ENCODE measurements around the gene FOXP2.

DNA sequence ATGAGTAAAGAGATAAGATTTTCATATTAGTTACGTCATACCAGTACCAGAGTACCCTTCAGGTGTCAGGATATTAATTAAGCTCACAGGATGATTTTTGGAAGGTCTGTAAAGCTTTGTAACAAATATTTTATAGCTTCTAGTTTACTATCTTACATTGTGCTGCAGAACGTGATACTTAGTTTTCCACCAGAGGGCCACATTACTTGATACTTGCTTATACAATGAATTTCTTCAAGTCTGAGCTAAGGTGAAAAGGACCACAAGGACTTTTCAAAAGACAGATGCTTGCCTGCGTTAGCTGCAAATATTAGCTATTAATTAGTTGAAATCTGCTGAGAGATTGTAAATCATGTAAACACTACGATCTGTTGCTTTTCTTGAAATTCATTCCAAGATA lies 12.2 kb downstream of the FOXP2 start:
- TF ChIP-seq, protein P1, sequence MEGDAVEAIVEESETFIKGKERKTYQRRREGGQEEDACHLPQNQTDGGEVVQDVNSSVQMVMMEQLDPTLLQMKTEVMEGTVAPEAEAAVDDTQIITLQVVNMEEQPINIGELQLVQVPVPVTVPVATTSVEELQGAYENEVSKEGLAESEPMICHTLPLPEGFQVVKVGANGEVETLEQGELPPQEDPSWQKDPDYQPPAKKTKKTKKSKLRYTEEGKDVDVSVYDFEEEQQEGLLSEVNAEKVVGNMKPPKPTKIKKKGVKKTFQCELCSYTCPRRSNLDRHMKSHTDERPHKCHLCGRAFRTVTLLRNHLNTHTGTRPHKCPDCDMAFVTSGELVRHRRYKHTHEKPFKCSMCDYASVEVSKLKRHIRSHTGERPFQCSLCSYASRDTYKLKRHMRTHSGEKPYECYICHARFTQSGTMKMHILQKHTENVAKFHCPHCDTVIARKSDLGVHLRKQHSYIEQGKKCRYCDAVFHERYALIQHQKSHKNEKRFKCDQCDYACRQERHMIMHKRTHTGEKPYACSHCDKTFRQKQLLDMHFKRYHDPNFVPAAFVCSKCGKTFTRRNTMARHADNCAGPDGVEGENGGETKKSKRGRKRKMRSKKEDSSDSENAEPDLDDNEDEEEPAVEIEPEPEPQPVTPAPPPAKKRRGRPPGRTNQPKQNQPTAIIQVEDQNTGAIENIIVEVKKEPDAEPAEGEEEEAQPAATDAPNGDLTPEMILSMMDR (tag by site-specific recombination; IDR thresholded peaks at IDR 0.05) = no peak
- TF ChIP-seq ZNF274 (IDR thresholded peaks at IDR 0.05; ENCODE audit: low read length) (no peak), ZNF274 (tag by site-specific recombination; IDR thresholded peaks at IDR 0.05; ENCODE audit: borderline replicate concordance) (no peak), TCF7L2 (IDR thresholded peaks at IDR 0.05; ENCODE audit: borderline replicate concordance, low read depth, low read length) (no peak), ZNF830 (tag by site-specific recombination; IDR thresholded peaks at IDR 0.05; ENCODE audit: low read depth) (no peak), ZNF530 (tag by site-specific recombination; IDR thresholded peaks at IDR 0.05; ENCODE audit: low read depth) (no peak)
- TF ChIP-seq, protein P2, sequence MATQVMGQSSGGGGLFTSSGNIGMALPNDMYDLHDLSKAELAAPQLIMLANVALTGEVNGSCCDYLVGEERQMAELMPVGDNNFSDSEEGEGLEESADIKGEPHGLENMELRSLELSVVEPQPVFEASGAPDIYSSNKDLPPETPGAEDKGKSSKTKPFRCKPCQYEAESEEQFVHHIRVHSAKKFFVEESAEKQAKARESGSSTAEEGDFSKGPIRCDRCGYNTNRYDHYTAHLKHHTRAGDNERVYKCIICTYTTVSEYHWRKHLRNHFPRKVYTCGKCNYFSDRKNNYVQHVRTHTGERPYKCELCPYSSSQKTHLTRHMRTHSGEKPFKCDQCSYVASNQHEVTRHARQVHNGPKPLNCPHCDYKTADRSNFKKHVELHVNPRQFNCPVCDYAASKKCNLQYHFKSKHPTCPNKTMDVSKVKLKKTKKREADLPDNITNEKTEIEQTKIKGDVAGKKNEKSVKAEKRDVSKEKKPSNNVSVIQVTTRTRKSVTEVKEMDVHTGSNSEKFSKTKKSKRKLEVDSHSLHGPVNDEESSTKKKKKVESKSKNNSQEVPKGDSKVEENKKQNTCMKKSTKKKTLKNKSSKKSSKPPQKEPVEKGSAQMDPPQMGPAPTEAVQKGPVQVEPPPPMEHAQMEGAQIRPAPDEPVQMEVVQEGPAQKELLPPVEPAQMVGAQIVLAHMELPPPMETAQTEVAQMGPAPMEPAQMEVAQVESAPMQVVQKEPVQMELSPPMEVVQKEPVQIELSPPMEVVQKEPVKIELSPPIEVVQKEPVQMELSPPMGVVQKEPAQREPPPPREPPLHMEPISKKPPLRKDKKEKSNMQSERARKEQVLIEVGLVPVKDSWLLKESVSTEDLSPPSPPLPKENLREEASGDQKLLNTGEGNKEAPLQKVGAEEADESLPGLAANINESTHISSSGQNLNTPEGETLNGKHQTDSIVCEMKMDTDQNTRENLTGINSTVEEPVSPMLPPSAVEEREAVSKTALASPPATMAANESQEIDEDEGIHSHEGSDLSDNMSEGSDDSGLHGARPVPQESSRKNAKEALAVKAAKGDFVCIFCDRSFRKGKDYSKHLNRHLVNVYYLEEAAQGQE (tag by site-specific recombination; IDR thresholded peaks at IDR 0.05) = no peak

Measured in HEK293 (cell line).